Renal cortex interstitium (tissue), 11 donors: Measurements from ENCODE around the gene C22orf42. TPM values are rescaled to one million over a fixed set of nuclear protein-coding genes. Genes with fewer than 3 reads are reported as not detected.
"Not testable (repeated sequence)": the region's sequence is repeated elsewhere in the genome, so short reads cannot be mapped to it uniquely, and the experiment has no call there.

Source experiments
- DNase-seq, 11 donors: peaks; one replicate each; pipeline ENCODE4 v3.0.0-alpha.2; 2013; ENCODE audit warnings: low read depth in 9 of 11, low spot score in 4 of 11; ENCODE audit errors: extremely low read depth in 1 of 11
- polyA plus RNA-seq, 3 donors: library from polyadenylated mRNA; unstranded; fragments of 120-200 nt; gene quantifications; one replicate each; pipeline ENCODE4 v1.2.1, GENCODE V29; 2013; ENCODE audit not compliant: insufficient read length in 3 of 3

The C22orf42 gene
- polyA plus RNA-seq, 3 donors, result not detected

GRCh38 chr22:32195900-32196299 lies 36.8 kb upstream of the C22orf42 start:
- DNase-seq, result not testable (repeated sequence)

GRCh38 chr22:32193346-32193745 lies 34.2 kb upstream of the C22orf42 start:
- not testable (repeated sequence) for DNase-seq

GRCh38 chr22:32191021-32191420 lies 31.9 kb upstream of the C22orf42 start:
- not testable (repeated sequence) for DNase-seq

- no peak for DNase-seq
Measured at GRCh38 chr22:32185821-32186220, 26.7 kb upstream of the C22orf42 start.

GRCh38 chr22:32183625-32184024 lies 24.5 kb upstream of the C22orf42 start:
- DNase-seq, result no peak

- no peak for DNase-seq
Measured at GRCh38 chr22:32181043-32181442, 21.9 kb upstream of the C22orf42 start.

- DNase-seq, result no peak
Measured at GRCh38 chr22:32177221-32177765, 18.2 kb upstream of the C22orf42 start.

GRCh38 chr22:32175683-32176644 lies 16.9 kb upstream of the C22orf42 start:
- peak in 2 of 11 donors; percentile 5 to 12 for DNase-seq

GRCh38 chr22:32175115-32175514 lies 16.0 kb upstream of the C22orf42 start:
- DNase-seq, result no peak

GRCh38 chr22:32165681-32166080 lies 6.6 kb upstream of the C22orf42 start:
- DNase-seq, result no peak

- no peak for DNase-seq
Measured at GRCh38 chr22:32164075-32164860, 5.2 kb upstream of the C22orf42 start.

GRCh38 chr22:32160411-32160810 lies 1.3 kb upstream of the C22orf42 start:
- DNase-seq, result not testable (repeated sequence)

- DNase-seq, result not testable (repeated sequence)
Measured at GRCh38 chr22:32157632-32158031, 1.5 kb downstream of the C22orf42 start.

GRCh38 chr22:32154727-32155126 lies 4.4 kb downstream of the C22orf42 start:
- DNase-seq, result not testable (repeated sequence)

- not testable (repeated sequence) for DNase-seq
Measured at GRCh38 chr22:32151641-32152040, 7.5 kb downstream of the C22orf42 start.

GRCh38 chr22:32150647-32151046 lies 8.5 kb downstream of the C22orf42 start:
- not testable (repeated sequence) for DNase-seq

- not testable (repeated sequence) for DNase-seq
Measured at GRCh38 chr22:32148372-32148771, 10.7 kb downstream of the C22orf42 start.

- DNase-seq, result not testable (repeated sequence)
Measured at GRCh38 chr22:32147128-32147527, 12.0 kb downstream of the C22orf42 start.

GRCh38 chr22:32144496-32145274 lies 14.4 kb downstream of the C22orf42 start:
- DNase-seq, result peak in 1 of 11 donors; percentile 1
